ENCODE data around the gene BRICD5. TPM values are rescaled to one million over a fixed set of nuclear protein-coding genes. Genes with fewer than 3 reads are reported as not detected.

BRICD5 gene
- total and polyA plus RNA-seq, 2 of the 13 experiments (the other 11 are each of a cell fraction or from before 2014, with no cell fraction given): 1.6 to 5.8 TPM

- TF ChIP-seq, protein P1, sequence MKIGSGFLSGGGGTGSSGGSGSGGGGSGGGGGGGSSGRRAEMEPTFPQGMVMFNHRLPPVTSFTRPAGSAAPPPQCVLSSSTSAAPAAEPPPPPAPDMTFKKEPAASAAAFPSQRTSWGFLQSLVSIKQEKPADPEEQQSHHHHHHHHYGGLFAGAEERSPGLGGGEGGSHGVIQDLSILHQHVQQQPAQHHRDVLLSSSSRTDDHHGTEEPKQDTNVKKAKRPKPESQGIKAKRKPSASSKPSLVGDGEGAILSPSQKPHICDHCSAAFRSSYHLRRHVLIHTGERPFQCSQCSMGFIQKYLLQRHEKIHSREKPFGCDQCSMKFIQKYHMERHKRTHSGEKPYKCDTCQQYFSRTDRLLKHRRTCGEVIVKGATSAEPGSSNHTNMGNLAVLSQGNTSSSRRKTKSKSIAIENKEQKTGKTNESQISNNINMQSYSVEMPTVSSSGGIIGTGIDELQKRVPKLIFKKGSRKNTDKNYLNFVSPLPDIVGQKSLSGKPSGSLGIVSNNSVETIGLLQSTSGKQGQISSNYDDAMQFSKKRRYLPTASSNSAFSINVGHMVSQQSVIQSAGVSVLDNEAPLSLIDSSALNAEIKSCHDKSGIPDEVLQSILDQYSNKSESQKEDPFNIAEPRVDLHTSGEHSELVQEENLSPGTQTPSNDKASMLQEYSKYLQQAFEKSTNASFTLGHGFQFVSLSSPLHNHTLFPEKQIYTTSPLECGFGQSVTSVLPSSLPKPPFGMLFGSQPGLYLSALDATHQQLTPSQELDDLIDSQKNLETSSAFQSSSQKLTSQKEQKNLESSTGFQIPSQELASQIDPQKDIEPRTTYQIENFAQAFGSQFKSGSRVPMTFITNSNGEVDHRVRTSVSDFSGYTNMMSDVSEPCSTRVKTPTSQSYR (CRISPR knock-in tag; IDR thresholded peaks at IDR 0.05; ENCODE audit: borderline replicate concordance): no peak
- TF ChIP-seq SMARCE1 (IDR thresholded peaks at IDR 0.05; ENCODE audit: borderline replicate concordance): no peak
- TF ChIP-seq, protein P2, sequence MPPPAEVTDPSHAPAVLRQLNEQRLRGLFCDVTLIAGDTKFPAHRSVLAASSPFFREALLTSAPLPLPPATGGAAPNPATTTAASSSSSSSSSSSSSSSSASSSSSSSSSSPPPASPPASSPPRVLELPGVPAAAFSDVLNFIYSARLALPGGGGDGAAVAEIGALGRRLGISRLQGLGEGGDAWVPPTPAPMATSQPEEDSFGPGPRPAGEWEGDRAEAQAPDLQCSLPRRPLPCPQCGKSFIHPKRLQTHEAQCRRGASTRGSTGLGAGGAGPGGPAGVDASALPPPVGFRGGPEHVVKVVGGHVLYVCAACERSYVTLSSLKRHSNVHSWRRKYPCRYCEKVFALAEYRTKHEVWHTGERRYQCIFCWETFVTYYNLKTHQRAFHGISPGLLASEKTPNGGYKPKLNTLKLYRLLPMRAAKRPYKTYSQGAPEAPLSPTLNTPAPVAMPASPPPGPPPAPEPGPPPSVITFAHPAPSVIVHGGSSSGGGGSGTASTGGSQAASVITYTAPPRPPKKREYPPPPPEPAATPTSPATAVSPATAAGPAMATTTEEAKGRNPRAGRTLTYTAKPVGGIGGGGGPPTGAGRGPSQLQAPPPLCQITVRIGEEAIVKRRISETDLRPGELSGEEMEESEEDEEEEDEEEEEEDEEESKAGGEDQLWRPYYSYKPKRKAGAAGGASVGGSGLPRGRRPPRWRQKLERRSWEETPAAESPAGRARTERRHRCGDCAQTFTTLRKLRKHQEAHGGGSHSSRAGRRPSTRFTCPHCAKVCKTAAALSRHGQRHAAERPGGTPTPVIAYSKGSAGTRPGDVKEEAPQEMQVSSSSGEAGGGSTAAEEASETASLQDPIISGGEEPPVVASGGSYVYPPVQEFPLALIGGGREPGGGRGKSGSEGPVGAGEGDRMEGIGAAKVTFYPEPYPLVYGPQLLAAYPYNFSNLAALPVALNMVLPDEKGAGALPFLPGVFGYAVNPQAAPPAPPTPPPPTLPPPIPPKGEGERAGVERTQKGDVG (CRISPR knock-in tag; IDR thresholded peaks at IDR 0.05; ENCODE audit: borderline replicate concordance): peak; percentile 21; the same call in 1 of the 2 replicates
- no peak for TF ChIP-seq ZNF280D (CRISPR knock-in tag; IDR thresholded peaks at IDR 0.05)
- TF ChIP-seq KDM2A (CRISPR knock-in tag; IDR thresholded peaks at IDR 0.05; ENCODE audit: borderline replicate concordance, low read depth): 0 out of 2 replicates have a peak, but pooled peaks have one; percentile 6
- TF ChIP-seq E2F2 (CRISPR knock-in tag; IDR thresholded peaks at IDR 0.05; ENCODE audit: borderline replicate concordance): 0 out of 2 replicates have a peak, but pooled peaks have one; percentile 37
- TF ChIP-seq, protein P3, sequence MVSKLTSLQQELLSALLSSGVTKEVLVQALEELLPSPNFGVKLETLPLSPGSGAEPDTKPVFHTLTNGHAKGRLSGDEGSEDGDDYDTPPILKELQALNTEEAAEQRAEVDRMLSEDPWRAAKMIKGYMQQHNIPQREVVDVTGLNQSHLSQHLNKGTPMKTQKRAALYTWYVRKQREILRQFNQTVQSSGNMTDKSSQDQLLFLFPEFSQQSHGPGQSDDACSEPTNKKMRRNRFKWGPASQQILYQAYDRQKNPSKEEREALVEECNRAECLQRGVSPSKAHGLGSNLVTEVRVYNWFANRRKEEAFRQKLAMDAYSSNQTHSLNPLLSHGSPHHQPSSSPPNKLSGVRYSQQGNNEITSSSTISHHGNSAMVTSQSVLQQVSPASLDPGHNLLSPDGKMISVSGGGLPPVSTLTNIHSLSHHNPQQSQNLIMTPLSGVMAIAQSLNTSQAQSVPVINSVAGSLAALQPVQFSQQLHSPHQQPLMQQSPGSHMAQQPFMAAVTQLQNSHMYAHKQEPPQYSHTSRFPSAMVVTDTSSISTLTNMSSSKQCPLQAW (CRISPR knock-in tag; IDR thresholded peaks at IDR 0.05): no peak
- TF ChIP-seq ISX (CRISPR knock-in tag; conservative IDR thresholded peaks at IDR 0.05): no peak
- TF ChIP-seq ZMAT5 (CRISPR knock-in tag; IDR thresholded peaks at IDR 0.05; ENCODE audit: borderline replicate concordance, low read depth): no peak
- TF ChIP-seq FOXJ3 (CRISPR knock-in tag; IDR thresholded peaks at IDR 0.05; ENCODE audit: borderline replicate concordance): 0 out of 2 replicates have a peak, but pooled peaks have one; percentile 30
- TF ChIP-seq TBL1XR1 (IDR thresholded peaks at IDR 0.05; ENCODE audit: borderline replicate concordance, low read length, partially characterized antibody): no peak
Measured at GRCh38 chr16:2162676-2163118, 48.0 kb downstream of the BRICD5 start (continued).
